SJCRH30 (cell line): ENCODE results near the gene NHP2. TPM values are rescaled to one million over a fixed set of nuclear protein-coding genes. Genes with fewer than 3 reads are reported as not detected.

Experiments used
- DNase-seq, 2 experiments: peaks; one replicate each; pipeline ENCODE4 v3.0.0-alpha.2; 2015 to 2020
- H3K27ac ChIP-seq: fragments of 250-450 bp; sonication (Bioruptor Pico); 2 replicates; pipeline ENCODE4 v1.5.1; 2020; ENCODE audit warnings: mild to moderate bottlenecking, moderate library complexity
- H3K27me3 ChIP-seq: fragments of 250-450 bp; sonication (Bioruptor Pico); 2 replicates; pipeline ENCODE4 v1.5.1; 2020; ENCODE audit warnings: mild to moderate bottlenecking, moderate library complexity
- H3K36me3 ChIP-seq: fragments of 250-450 bp; sonication (Bioruptor Pico); 2 replicates; pipeline ENCODE4 v1.5.1; 2020; ENCODE audit warnings: mild to moderate bottlenecking, moderate library complexity
- H3K4me1 ChIP-seq: fragments of 250-450 bp; sonication (Bioruptor Pico); 2 replicates; pipeline ENCODE4 v1.5.1; 2020; ENCODE audit warnings: mild to moderate bottlenecking, moderate library complexity
- H3K4me3 ChIP-seq: fragments of 250-450 bp; sonication (Bioruptor Pico); 2 replicates; pipeline ENCODE4 v1.5.1; 2020; ENCODE audit warnings: mild to moderate bottlenecking, moderate library complexity
- H3K9me3 ChIP-seq: fragments of 250-450 bp; sonication (Bioruptor Pico); replicated peaks from 2 replicates; pipeline ENCODE4 v1.5.1; 2020; ENCODE audit warnings: mild to moderate bottlenecking, moderate library complexity
- total RNA-seq: library from RNA; depleted of rRNA; stranded (reverse); fragments of >200 nt; shearing (Covaris generic); gene quantifications from 2 replicates; pipeline ENCODE4 v1.2.3, GENCODE V29; 2014

The NHP2 gene
- total RNA-seq, 1 experiment from 2014 or later = 277 TPM

DNA sequence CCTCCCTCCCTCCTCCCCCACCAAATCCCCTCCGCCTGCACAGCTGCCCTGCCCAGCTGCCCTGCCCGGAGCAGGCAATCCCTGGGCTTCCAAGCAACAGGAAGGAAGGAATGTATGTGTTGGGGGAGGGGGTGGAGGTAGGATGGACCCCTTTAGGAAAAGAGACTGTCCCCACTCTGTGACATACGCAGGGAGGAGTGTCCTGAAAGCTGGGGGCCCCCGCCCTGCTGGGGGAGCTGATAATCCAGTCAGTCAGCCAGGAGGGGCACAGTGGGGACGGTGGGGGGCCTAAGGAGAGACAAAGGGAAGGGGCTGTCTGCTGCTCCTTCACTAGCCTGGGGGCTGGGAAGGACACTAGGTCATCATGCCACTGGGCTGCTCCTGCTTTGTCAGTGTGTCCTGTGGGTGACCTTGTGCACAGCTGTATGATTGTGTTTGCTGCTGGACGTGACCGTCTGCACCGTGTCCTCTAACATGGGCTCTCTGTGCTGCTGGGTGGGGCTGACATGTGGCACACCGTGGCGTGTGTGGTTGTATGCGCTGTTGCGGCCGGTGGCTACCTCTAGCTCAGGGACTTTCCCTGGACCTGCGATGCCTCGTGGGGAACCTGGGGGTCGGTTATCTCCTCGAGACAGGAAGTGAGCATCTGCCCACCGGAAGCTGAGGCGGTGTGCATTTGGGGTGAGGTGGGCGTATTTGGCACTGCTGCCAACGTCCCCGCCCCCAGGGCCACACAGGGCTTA lies 37.4 kb downstream of the NHP2 start:
- H3K4me3 ChIP-seq = peak overlapping the region; percentile 78
- peaks cover 48% of the 10 kb centered on the region for H3K4me1 ChIP-seq
- peaks cover 22% of the 10 kb centered on the region for H3K36me3 ChIP-seq
- no peaks in the 10 kb centered on the region for H3K27me3 ChIP-seq
- DNase-seq = peak; percentile 86 to 88
- H3K27ac ChIP-seq = peak overlapping the region; percentile 97
- H3K9me3 ChIP-seq = no peaks in the 10 kb centered on the region; the same call in 1 of the 2 replicates

DNA sequence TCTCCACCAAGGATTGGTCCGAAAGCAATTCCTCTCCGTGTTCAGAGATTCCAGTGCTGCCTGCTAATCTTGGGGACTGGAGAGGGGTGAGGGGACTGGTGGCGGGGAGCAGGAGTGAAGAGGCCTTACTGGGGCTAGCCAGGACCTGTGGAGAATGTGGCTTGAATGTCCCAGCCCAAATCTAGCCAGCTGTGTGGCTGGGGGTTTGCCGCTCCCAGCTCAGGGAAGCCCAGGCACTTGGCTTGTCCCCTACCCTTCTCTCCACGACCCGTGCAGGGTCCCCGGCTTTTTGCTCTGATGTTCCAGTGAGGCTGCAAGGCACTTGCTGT lies 37.9 kb downstream of the NHP2 start:
- Histone ChIP-seq H3K27ac (peak overlapping the region; percentile 97), H3K36me3 (peaks cover 19% of the 10 kb centered on the region), H3K27me3 (no peaks in the 10 kb centered on the region), H3K9me3 (no peaks in the 10 kb centered on the region; the same call in 1 of the 2 replicates), H3K4me3 (peak overlapping the region; percentile 78), H3K4me1 (peaks cover 44% of the 10 kb centered on the region)
- DNase-seq = no peak

DNA sequence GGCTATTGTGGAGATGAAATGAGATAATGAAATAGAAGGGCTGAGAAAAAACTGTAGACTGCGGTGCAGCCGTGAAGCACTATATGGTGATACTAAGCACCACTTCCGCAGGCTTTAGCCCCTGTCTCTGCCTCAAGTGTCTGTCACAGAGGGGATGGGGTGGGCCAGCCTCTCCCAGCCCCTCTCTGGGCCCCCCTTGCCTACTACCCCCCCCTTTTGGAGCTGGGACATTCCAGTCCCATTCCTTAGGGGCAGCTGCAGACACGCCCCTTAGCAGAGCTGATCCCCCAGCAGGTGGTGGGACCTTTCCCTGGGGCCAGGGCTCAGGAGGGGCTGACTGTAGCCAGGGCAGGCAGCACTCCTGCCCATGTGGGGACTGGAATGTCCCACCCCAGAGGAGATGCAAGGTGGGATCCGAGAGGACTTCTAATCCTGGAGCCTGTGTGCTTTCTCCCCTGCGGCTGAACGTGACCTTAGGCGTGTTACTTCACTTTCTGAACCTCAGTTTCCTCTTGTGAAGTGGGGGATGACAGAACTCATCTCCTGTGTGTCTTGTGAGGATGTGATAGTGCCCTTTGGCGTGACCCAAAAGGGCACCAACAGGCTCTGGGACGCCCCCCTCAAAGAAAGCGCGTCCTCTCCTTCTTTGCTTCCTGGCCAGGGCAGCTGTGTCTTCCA lies 38.4 kb downstream of the NHP2 start:
- peak overlapping the region; percentile 78 for H3K4me3 ChIP-seq
- H3K4me1 ChIP-seq = peaks cover 39% of the 10 kb centered on the region
- peak overlapping the region; percentile 97 for H3K27ac ChIP-seq

DNA sequence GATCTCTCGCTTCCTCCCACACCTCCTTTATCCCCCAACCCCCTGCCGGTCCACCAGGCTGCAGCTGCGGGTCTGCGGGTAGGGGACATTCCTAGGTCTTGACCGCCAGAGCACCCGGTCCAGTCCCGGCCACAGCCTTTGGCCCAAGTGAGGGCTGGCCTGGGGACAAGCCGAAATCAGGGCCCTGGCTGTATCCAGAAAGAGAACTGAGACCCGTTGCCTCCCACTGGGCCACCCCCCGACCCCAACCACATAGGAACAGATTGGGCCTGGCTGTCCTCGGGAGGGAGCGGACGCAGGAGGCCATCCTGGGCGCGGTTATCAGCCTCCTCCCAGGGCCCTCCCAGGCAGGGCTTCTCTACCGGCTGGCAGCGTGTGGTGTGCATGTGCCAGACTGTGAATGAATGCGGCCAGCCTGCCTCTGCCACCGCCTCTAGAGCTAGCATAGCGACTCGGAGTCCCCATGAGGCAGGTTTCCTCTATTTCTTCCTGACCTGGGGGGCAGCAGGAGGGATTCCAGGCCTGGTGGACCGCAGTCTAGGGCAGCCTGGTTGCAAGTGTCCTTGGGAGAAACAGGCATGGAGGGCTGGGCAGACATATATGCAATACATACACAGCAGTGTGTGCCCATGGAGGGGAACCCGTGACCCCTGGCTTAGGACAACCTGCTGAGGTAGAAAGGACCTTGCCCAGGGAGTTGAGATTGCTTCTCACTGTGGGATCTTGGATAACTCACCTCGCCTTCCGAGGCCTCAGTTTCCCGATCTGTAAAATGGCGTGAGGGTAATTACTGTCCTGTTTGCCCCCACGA lies 39.2 kb downstream of the NHP2 start:
- H3K27me3 ChIP-seq = no peaks in the 10 kb centered on the region
- peak overlapping the region; percentile 78 for H3K4me3 ChIP-seq
- H3K27ac ChIP-seq = peak overlapping the region; percentile 97
- peaks cover 32% of the 10 kb centered on the region for H3K4me1 ChIP-seq
- H3K36me3 ChIP-seq = peaks cover 7% of the 10 kb centered on the region
- H3K9me3 ChIP-seq = no peaks in the 10 kb centered on the region; the same call in 1 of the 2 replicates
- DNase-seq = peak; percentile 59 to 66

More for the DNA sequence above, 38.4 kb downstream of the NHP2 start:
- DNase-seq = peak; percentile 95 to 96
- no peaks in the 10 kb centered on the region; the same call in 1 of the 2 replicates for H3K9me3 ChIP-seq
- H3K27me3 ChIP-seq = no peaks in the 10 kb centered on the region
- peaks cover 14% of the 10 kb centered on the region for H3K36me3 ChIP-seq

DNA sequence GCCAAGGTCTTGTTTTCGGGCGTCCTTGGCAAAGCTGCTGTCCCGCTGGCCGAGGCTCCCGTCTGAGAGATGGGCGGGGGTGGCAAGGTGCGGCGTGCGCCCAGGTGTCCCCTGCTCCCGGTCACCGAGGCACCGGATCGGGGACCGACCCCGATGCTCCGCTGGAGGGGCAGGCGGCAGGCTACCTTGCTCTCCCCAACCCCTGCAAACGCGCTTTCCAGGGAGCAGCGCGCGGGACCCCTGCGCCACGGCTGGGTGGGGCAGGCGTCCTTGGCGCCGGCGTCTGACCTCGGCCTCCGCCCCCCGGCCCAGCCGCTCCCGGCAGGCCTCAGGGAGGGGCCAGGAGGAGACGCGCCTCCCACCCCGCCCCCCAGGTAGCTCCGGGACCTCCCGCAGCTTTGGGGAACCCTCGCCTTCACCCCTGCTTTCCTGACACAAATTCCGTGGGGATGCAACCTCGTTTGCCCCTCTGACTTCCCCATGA lies 39.8 kb downstream of the NHP2 start:
- peaks cover 5% of the 10 kb centered on the region; the same call in 1 of the 2 replicates for H3K36me3 ChIP-seq
- peak overlapping the region; percentile 97 for H3K27ac ChIP-seq
- peak overlapping the region; percentile 78 for H3K4me3 ChIP-seq
- DNase-seq = peak; percentile 71 to 74
- H3K9me3 ChIP-seq = no peaks in the 10 kb centered on the region; the same call in 1 of the 2 replicates
- H3K27me3 ChIP-seq = no peaks in the 10 kb centered on the region
- peaks cover 26% of the 10 kb centered on the region for H3K4me1 ChIP-seq

DNA sequence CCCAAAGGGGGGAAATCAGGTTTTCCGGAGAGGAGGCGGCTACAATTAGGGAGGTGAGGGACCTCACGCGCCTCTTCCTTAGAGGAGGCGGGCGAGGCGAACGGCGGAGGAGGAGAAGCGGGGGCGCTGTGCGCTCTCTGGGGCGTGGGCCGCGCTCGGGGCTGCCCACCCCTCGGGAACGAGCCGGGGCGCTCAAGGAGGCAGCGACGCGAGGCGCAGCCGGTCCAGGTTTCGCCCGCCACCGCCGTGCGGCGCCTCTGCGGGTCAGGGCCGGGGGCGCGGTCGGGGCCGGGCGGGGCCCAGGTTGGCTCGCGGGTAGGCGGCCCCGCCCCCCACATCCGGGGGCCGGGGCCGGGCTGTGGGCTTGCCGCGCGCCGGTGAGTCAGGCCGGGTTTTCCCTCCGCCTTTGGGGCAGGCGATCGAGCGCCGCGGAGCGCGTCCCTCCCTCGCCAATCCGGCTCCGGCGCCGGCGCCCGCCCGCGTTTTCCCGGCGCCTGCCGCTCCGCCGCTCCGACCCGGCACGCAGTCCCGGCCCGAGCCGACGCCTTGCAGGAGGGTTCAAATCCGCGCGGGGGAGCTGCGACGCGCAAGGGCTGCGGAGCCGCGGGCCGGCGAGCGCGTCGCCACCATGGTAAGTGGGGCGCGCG lies 40.4 kb downstream of the NHP2 start, which contains the start of gene N4BP3:
TSS of gene N4BP3 (plus strand) at position 392 of the 647 bp plus-strand sequence. CDS start 6,052 bp downstream, outside the sequence.
- no peaks in the 10 kb centered on the region for H3K27me3 ChIP-seq
- peak; percentile 85 to 87 for DNase-seq
- H3K36me3 ChIP-seq = peaks cover 5% of the 10 kb centered on the region; the same call in 1 of the 2 replicates
- H3K4me3 ChIP-seq = peak within 1 kb of the TSS; percentile 78
- no peaks in the 10 kb centered on the region; the same call in 1 of the 2 replicates for H3K9me3 ChIP-seq
- peaks cover 23% of the 10 kb centered on the region for H3K4me1 ChIP-seq
- peak within 1 kb of the TSS; percentile 97 for H3K27ac ChIP-seq

DNA sequence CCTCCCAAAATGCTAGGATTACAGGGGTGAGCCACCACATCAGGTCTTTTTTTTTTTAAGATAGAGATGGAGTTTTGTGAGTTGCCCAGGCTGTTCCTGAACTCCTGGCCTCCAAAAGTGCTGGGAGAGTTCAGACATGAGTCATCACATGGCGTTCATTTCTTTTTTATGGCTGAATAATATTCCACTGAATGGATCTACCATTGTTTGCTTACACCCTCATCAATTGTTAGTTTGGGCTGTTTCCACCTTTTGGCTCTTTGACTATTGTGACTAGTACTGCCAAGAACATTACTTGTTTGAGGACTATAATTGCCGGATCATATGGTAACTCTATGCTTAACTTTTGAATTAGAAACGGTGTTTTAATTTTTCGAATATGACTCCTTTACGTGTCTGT lies 41.1 kb downstream of the NHP2 start:
- H3K27me3 ChIP-seq = no peaks in the 10 kb centered on the region

DNA sequence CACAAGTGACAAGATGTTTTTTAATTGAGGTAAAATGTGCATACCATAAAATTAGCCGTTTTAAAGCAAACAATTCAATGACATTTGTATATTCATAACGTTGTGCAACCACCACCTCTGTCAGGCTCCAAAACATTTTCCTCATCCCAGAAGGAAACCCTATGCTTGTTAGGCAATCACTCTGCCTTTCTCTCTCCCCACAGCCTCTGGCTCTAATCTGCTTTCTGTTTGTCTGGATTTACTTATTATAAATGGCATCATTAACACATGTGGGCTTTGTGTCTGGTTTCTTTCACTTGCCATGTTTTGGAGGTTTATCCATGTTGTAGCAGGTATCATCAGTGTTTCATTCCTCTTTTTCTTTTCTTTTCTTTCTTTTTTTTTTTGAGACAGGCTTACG lies 41.8 kb downstream of the NHP2 start:
- Histone ChIP-seq H3K27ac (no peak overlapping the region), H3K9me3 (no peaks in the 10 kb centered on the region; the same call in 1 of the 2 replicates), H3K4me1 (peaks cover 17% of the 10 kb centered on the region), H3K36me3 (peaks cover 5% of the 10 kb centered on the region; the same call in 1 of the 2 replicates), H3K4me3 (no peak overlapping the region), H3K27me3 (no peaks in the 10 kb centered on the region)
- DNase-seq = no peak

More for the DNA sequence above, 41.1 kb downstream of the NHP2 start:
- Histone ChIP-seq H3K9me3 (no peaks in the 10 kb centered on the region; the same call in 1 of the 2 replicates), H3K4me3 (peak overlapping the region; percentile 78), H3K27ac (no peak overlapping the region), H3K36me3 (peaks cover 5% of the 10 kb centered on the region; the same call in 1 of the 2 replicates), H3K4me1 (peaks cover 21% of the 10 kb centered on the region)
- no peak for DNase-seq

DNA sequence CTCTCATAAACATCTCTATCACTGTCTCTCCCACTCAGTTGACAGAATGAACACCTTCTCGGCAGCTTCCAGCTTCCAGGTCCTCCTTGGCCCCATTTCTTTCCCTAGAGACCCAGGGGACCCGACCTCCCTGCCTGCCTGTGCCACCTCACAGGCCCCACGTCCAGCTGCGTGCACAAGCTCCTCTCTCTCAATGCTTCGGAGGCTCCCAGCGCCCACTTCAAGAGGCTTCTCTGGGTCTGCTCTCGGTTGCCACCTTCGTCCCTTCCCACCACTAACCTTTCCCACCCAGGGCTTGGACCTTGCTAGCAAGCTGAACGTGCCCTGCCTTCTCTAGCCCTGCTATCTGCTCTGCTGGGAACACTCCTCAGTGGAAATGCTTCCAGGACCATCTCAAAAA lies 43.2 kb downstream of the NHP2 start:
- Histone ChIP-seq H3K9me3 (no peaks in the 10 kb centered on the region; the same call in 1 of the 2 replicates), H3K27ac (no peak overlapping the region), H3K36me3 (peaks cover 2% of the 10 kb centered on the region; the same call in 1 of the 2 replicates), H3K4me1 (peaks cover 8% of the 10 kb centered on the region; the same call in 1 of the 2 replicates), H3K27me3 (no peaks in the 10 kb centered on the region), H3K4me3 (no peak overlapping the region)
- no peak for DNase-seq

DNA sequence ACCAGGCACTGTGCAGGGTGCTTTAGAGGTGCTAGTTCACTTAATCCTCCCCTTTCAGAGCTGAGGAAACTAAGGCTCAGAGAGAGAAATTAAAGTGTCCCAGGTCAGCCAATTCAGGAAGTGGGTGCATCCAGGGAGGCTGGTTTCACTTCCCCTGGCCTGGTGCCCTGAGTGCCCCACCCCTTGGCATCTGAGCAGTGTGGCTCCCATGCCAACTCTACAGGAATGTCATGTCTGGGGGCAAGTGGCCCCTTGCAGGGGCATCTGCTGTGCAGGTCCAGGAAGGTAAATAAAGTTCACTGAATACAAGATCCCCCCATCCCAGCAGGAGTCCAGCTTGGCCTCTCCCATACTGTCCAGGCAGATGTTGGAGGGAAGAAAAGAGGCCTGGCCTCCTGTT lies 44.7 kb downstream of the NHP2 start:
- no peak overlapping the region for H3K4me3 ChIP-seq
- H3K27me3 ChIP-seq = no peaks in the 10 kb centered on the region

DNA sequence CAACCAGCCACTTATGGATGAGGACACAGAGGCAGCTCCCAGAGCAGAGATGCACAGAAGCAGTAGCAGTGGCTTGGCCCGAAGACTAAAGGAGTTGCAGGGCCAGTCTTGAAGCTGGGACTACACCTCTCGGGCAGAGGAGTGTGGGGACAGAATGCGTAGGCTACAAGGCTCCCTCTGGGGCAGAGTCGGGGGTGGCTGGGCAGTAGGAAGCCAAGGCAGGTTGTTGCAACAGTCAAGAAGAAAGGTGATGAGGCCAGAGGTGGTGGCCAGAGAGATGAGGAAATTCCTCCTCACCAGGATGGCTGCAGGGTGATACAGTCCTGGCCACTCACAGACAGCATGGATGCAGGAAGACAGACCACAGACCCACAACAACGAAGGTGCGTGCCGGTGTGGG lies 45.2 kb downstream of the NHP2 start:
- no peak overlapping the region for H3K4me3 ChIP-seq
- no peaks in the 10 kb centered on the region; the same call in 1 of the 2 replicates for H3K9me3 ChIP-seq
- no peak for DNase-seq
- no peaks in the 10 kb centered on the region for H3K27me3 ChIP-seq
- H3K36me3 ChIP-seq = no peaks in the 10 kb centered on the region
- H3K27ac ChIP-seq = no peak overlapping the region
- H3K4me1 ChIP-seq = peaks cover 13% of the 10 kb centered on the region

More for the DNA sequence above, 44.7 kb downstream of the NHP2 start:
- no peaks in the 10 kb centered on the region for H3K36me3 ChIP-seq
- no peaks in the 10 kb centered on the region; the same call in 1 of the 2 replicates for H3K9me3 ChIP-seq
- no peak for DNase-seq
- peaks cover 13% of the 10 kb centered on the region for H3K4me1 ChIP-seq
- no peak overlapping the region for H3K27ac ChIP-seq

DNA sequence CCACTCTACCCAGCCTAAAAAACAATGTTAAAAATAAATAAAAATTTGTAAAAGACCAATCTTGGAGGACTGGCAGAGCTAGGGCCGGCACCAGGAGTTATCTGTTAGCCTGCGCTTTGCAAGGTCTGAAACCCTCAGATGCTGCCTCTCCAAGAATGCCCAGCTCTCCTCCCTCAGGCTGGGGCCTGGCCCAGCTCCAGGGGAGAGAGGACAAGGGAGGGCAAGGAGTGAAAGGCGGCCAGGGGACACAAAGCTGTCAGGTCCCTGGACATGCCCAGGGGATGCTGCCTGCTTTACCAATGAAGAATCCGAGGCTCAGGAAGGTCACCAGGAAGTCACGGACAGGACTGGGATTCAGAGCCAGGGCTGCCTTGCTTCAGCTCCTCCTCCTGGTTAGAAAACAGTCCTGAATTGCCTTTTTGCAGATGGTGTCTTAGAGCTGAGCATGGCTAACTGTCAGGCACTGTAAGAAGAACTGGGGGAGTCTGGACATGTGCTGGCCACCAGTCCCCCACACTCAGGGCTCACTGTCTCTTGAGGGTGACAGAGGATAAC lies 45.9 kb downstream of the NHP2 start:
- Histone ChIP-seq H3K27ac (no peak overlapping the region), H3K4me3 (no peak overlapping the region), H3K27me3 (no peaks in the 10 kb centered on the region), H3K9me3 (no peaks in the 10 kb centered on the region; the same call in 1 of the 2 replicates), H3K36me3 (no peaks in the 10 kb centered on the region), H3K4me1 (peaks cover 13% of the 10 kb centered on the region)
- peak in 1 of 2 experiments; percentile 45 for DNase-seq

DNA sequence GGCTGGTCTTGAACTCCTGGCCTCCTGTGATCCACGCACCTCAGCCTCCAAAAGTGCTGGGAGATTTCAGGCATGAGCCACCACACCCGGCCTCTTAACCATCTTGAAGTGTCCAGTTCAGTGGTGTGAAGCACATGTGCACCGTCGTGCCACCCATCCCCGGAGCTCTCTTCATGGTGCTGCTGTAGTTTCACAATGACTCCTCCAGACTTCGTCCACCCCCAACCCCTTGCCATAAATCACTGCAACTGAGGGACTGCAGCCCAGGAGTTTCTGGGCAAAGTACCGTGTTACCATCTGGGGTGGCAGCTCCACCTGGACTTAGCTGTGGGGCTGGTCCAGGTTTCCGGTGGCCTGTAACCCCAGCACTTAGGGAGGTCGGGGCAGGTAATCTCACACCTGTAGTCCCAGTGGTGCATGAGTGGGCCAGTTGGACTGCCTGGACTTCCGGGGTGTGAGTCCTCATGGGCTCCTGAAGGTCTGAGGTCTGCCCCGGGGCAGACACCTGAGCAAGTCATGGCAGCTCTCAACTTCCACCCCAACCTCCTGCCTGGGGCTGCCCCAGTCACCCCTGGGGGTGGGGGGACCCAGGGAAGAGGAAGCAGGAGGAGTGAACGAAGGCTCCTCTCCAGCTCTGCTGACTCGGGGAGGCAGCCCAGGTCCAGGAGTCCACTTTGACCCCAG lies 47.0 kb downstream of the NHP2 start:
- H3K36me3 ChIP-seq = no peaks in the 10 kb centered on the region
- no peak overlapping the region for H3K27ac ChIP-seq
- DNase-seq = no peak
- no peaks in the 10 kb centered on the region for H3K9me3 ChIP-seq
- H3K27me3 ChIP-seq = no peaks in the 10 kb centered on the region
- H3K4me3 ChIP-seq = no peak overlapping the region
- peaks cover 13% of the 10 kb centered on the region for H3K4me1 ChIP-seq
